VCaP (cell line): Measurements from ENCODE around the gene OR2S2.
"Not testable (repeated sequence)": the region's sequence is repeated elsewhere in the genome, so short reads cannot be mapped to it uniquely, and the experiment has no call there.

Source experiments
- H3K27ac ChIP-seq: fragments of 450-650 bp; 2 replicates; pipeline ENCODE4 v1.5.1; 2017
- TF ChIP-seq, protein P1 (sequence below): fragments of 450-650 bp; conservative IDR thresholded peaks from 2 replicates; pipeline ENCODE4 v1.5.1; 2017; ENCODE audit warnings: mild to moderate bottlenecking, moderate library complexity

Gene OR2S2

DNA sequence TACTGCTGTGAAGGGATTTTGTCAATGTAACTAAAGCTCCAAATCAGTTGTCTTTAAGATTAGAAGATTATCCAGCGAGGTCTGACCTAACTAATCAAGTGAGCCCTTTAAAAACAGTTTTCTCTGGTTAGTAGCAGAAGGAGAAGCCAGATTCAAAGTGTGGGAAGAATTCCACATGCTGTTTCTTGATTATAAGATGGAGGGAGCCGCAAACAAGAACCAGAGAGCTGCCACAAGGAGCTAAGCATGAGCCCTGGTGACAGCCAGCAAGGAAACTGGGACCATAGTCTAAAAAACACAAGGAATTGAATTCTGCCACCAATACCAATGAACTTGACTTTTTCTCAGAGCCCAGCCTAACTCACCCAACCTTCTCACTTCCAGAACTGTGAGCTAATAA is 37.0 kb upstream of the OR2S2 start:
- no peak overlapping the region for H3K27ac ChIP-seq
- TF ChIP-seq, protein P1, sequence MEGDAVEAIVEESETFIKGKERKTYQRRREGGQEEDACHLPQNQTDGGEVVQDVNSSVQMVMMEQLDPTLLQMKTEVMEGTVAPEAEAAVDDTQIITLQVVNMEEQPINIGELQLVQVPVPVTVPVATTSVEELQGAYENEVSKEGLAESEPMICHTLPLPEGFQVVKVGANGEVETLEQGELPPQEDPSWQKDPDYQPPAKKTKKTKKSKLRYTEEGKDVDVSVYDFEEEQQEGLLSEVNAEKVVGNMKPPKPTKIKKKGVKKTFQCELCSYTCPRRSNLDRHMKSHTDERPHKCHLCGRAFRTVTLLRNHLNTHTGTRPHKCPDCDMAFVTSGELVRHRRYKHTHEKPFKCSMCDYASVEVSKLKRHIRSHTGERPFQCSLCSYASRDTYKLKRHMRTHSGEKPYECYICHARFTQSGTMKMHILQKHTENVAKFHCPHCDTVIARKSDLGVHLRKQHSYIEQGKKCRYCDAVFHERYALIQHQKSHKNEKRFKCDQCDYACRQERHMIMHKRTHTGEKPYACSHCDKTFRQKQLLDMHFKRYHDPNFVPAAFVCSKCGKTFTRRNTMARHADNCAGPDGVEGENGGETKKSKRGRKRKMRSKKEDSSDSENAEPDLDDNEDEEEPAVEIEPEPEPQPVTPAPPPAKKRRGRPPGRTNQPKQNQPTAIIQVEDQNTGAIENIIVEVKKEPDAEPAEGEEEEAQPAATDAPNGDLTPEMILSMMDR = no peak

DNA sequence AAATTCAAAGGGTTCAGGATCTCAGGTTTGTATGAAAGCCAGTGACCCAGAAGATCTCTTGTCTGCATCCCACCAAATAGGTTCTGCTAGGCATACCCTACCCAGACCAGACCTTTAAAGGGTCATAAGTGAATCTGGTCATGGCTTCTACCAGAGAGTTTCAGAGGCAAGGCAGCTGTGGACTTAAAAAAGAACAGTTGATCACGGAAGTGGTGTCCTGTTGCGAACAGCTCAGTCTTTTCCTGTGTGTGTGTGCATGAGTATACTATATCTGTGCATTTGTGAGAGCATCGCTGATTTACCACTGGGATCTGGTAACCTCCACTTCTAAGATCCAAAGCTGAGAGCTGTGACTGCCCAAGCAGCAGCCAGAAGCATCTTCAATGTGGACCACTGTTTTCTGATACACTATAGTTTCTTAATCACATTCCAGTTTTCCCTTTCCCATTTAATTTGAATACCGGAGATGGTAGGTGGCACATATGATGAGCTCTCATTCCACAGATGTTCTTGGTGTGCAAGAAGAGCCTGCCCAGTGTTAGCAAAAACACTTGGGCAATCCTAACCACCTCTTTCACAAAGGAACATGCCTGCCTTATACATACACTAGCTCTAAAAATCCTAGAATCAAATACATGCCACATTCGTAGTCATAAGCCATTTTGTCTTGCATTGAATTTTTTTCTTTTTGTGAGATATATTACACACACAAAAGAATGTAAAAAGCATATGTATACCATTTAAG is 36.2 kb upstream of the OR2S2 start:
- H3K27ac ChIP-seq = no peak overlapping the region
- TF ChIP-seq, protein P1 = no peak

DNA sequence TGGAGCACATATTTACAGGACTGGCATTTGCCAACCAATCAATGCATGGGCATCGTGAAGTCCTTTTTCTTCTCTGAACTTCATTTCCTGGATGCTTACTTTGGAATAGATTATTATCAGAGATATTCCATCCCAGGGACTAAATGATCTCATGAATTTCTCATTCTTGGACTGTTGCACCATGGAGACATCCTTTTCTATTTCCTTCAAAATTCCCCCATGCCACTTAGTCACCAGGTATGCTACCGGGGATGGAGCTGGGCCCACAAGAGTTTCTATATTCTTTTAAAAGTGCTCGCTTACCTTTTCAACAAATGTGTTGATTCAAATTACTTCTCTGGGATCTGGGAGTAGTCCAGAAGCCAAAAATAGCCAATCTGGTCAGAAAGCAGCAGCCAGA is 35.2 kb upstream of the OR2S2 start:
- H3K27ac ChIP-seq = not testable (repeated sequence)

DNA sequence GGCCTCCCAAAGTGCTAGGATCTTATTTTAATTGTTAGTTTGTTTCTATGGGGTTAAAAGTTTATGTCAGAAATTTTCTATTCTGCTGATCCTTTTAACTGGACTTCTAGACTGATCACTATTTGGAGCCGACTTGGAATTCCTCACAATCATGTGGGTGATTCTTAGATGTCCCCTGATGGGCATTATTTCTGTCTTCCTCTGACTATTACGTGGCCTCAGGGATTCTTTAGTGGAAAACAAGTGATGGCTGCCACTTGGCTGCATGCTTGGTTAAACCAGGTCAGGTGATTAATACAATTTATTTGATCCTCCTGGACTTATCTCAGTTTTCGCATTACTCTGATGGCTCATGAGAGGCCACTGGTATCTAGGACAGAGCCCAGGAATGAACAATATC is 32.2 kb upstream of the OR2S2 start:
- TF ChIP-seq, protein P1 = no peak

DNA sequence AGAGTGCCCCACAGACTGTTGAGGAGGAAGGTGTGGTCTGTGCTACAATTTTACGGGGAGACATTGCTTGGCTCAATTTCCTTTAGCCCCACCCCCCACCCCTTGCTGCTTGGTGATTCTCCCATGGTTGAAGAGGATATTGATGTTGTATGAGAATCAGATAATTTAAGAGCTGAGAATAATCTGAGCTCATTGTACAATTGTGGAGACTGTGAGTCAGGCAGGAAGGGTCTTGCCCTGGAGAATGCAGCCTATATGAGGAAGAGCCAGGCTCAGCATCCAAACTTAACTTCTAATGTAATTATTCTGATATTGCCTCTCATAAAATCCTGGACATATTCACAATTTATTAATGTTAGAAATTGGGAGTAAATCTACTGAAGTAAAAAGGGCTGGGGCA is 26.1 kb upstream of the OR2S2 start:
- no peak overlapping the region for H3K27ac ChIP-seq
- TF ChIP-seq, protein P1 = no peak

More for the DNA sequence above, 32.2 kb upstream of the OR2S2 start:
- H3K27ac ChIP-seq = no peak overlapping the region

DNA sequence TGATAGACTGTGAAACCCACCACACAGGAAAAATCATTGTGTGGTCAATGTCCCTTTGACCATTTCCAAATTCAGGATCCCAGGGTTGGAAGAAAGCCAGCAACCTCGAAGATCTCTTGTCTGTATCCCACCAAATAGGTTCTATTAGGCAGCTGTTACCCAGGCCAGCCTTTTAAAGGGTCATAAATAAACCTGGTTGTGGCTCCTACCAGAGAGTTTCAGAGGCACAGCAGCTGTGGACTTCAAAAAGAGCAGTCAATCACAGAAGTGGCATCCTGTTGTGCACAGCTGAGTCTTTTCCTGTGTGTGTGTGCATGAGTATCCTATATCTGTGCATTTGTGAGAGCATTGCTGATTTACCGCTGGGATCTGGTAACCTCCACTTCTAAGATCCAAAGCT is 23.7 kb upstream of the OR2S2 start:
- TF ChIP-seq, protein P1 = no peak
- H3K27ac ChIP-seq = peak overlapping the region; percentile 58

DNA sequence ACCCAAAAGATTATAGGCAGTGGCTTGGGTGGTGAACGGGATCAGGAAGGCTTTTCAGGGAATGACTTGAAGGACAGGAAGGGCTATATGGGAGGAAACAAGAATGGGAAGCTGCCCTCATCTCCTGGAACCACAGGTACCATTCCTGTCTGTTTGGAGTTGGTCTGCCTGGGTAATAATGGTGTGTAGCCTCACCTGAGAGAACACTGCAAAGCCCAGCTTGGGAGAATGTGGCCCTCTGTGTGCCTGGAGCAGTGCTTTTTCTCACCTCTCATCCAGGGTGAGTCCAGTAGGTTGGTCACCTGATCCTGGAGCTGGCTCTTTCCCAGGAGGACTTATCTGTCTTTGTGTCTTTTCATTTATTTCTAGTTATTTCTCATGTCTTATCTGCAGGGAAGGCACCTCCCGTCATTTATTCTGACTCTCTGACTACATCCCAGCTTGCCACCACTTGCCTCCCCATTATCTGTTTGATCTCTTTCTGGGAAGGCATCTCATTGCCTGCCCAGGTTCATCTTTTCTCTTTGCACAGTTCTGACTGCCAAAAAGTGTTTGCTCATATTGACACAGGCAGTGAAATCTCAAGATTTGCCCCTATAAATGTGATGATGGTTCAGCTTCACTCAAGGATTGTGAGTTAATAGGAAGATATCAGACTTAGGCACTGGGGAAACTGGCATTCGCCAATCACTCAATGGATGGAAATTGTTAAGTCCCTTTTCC is 22.5 kb upstream of the OR2S2 start:
- H3K27ac ChIP-seq = peak overlapping the region; percentile 58
- TF ChIP-seq, protein P1 = no peak

DNA sequence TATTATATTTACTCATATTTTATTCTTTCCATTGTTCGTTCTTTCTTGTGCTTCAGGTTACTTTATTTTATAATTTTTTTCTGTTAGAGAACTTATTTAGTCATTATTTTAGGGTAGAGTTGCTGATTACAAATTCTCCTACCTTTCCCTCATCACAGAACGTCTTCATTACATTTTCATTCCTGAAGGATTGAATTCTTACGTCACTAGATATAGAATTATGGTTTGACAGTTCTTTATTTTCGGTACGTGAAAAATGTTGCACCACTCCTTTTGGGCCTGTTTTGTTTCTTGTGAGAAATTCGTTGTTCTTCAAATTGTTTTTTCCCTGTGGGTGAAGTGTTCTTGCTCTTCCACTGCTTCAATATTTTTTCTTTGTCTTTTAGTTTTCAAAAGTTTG is 20.8 kb upstream of the OR2S2 start:
- TF ChIP-seq, protein P1 = no peak
- no peak overlapping the region for H3K27ac ChIP-seq
